Measurements from ENCODE around the gene LDLRAP1. TPM values are rescaled to one million over a fixed set of nuclear protein-coding genes. Genes with fewer than 3 reads are reported as not detected.

LDLRAP1 gene
- total and polyA plus RNA-seq, 2 donors (not counting 3 experiments of a cell fraction or from before 2014, with no cell fraction given): 23.1 to 24.7 TPM

- DNase-seq (ENCODE audit: low read depth, low spot score) (no peak), FAIRE-seq (no peak)
- Histone ChIP-seq H3K4me2 (ENCODE audit: insufficient read depth, low read length) (no peak overlapping the region), H4K20me1 (replicated peaks; ENCODE audit: control insufficient read depth, extremely low read depth, insufficient read depth, low read length) (no peaks in the 10 kb centered on the region), H3K4me3 (replicated peaks in 1 of 3; ENCODE audit: insufficient read depth in 1 of 3, low read depth in 1 of 3, low read length in 3 of 3) (no peak overlapping the region), H3K4me1 (ENCODE audit: control insufficient read depth, extremely low read depth, insufficient read depth, low read length) (peaks cover 15% of the 10 kb centered on the region), H2AFZ (ENCODE audit: low read depth, low read length) (no peak overlapping the region), H3K79me2 (ENCODE audit: control insufficient read depth, insufficient read depth, low read length) (no peaks in the 10 kb centered on the region), H3K9ac (replicated peaks; ENCODE audit: extremely low read depth, insufficient read depth, low read length) (no peak overlapping the region), H3K9me1 (replicated peaks; ENCODE audit: control insufficient read depth, extremely low read depth, insufficient read depth, low read length) (no peaks in the 10 kb centered on the region), H3K27ac (ENCODE audit: insufficient read depth, low read depth, low read length) (no peak overlapping the region), H3K27me3 (ENCODE audit: control insufficient read depth in 2 of 2, insufficient read depth in 2 of 2, low read length in 2 of 2) (no peaks in the 10 kb centered on the region), H3K36me3 (ENCODE audit: control insufficient read depth in 2 of 2, extremely low read depth in 1 of 2, insufficient read depth in 2 of 2, low read length in 2 of 2) (peaks cover 0 to 7% of the 10 kb centered on the region in 2 experiments), H3K9me3 (replicated peaks; ENCODE audit: control insufficient read depth, insufficient read depth, low read length) (no peaks in the 10 kb centered on the region)
- dilution Hi-C loops (cut with MboI; ENCODE audit: extremely low pct_ligation_motif_present, low sequenced_read_pairs) (no loop called here), intact Hi-C loops (cut with micrococcal nuclease) (no loop called here)
- ChIA-PET POLR2A (interaction anchor here (0.7 kb wide), 1 partner anchor 344 kb away, joined by 6 read pairs; no protein-coding TSS in a partner anchor), CTCF (interaction anchor here (1.2 to 1.8 kb wide), 2 partner anchors 12 to 42 kb away, joined by 3 to 8 read pairs; no protein-coding TSS in a partner anchor)
- TF ChIP-seq JUN (IDR thresholded peaks at IDR 0.05; ENCODE audit: borderline replicate concordance, insufficient read depth, insufficient read length, low read depth) (no peak), EZH2 (IDR thresholded peaks at IDR 0.05; ENCODE audit: borderline replicate concordance, low read depth, low read length, severe bottlenecking) (no peak), GATA2 (IDR thresholded peaks at IDR 0.05; ENCODE audit: insufficient read depth, insufficient read length, low read depth, low read length) (no peak), POLR2A (IDR thresholded peaks at IDR 0.05; ENCODE audit: low read depth, low read length) (no peak), FOS (IDR thresholded peaks at IDR 0.05; ENCODE audit: borderline replicate concordance, insufficient read depth, low read length) (no peak), POLR2AphosphoS5 (IDR thresholded peaks at IDR 0.05; ENCODE audit: insufficient read depth, low read depth, low read length) (no peak), MYC (IDR thresholded peaks at IDR 0.05; ENCODE audit: low read depth, low read length) (no peak), MAX (IDR thresholded peaks at IDR 0.05; ENCODE audit: insufficient read depth, insufficient read length) (no peak), CTCF (IDR thresholded peaks at IDR 0.05; ENCODE audit: extremely low read depth in 1 of 2, insufficient read depth in 1 of 2, low read depth in 1 of 2, low read length in 2 of 2) (no peak)
- BruUV-seq (replicated peaks): no TSS peak
These were observed 22.8 kb downstream of the LDLRAP1 start for GRCh38 chr1:25566176-25566729.

Data from endothelial cell of umbilical vein (primary cell).